SJCRH30 (cell line): Measurements from ENCODE around the gene MATN3. TPM values are rescaled to one million over a fixed set of nuclear protein-coding genes. Genes with fewer than 3 reads are reported as not detected.

Source experiments
- DNase-seq, 2 experiments: peaks; one replicate each; pipeline ENCODE4 v3.0.0-alpha.2; 2015 to 2020
- H3K27ac ChIP-seq: fragments of 250-450 bp; sonication (Bioruptor Pico); 2 replicates; pipeline ENCODE4 v1.5.1; 2020; ENCODE audit warnings: mild to moderate bottlenecking, moderate library complexity
- H3K27me3 ChIP-seq: fragments of 250-450 bp; sonication (Bioruptor Pico); 2 replicates; pipeline ENCODE4 v1.5.1; 2020; ENCODE audit warnings: mild to moderate bottlenecking, moderate library complexity
- H3K36me3 ChIP-seq: fragments of 250-450 bp; sonication (Bioruptor Pico); 2 replicates; pipeline ENCODE4 v1.5.1; 2020; ENCODE audit warnings: mild to moderate bottlenecking, moderate library complexity
- H3K4me1 ChIP-seq: fragments of 250-450 bp; sonication (Bioruptor Pico); 2 replicates; pipeline ENCODE4 v1.5.1; 2020; ENCODE audit warnings: mild to moderate bottlenecking, moderate library complexity
- H3K4me3 ChIP-seq: fragments of 250-450 bp; sonication (Bioruptor Pico); 2 replicates; pipeline ENCODE4 v1.5.1; 2020; ENCODE audit warnings: mild to moderate bottlenecking, moderate library complexity
- H3K9me3 ChIP-seq: fragments of 250-450 bp; sonication (Bioruptor Pico); replicated peaks from 2 replicates; pipeline ENCODE4 v1.5.1; 2020; ENCODE audit warnings: mild to moderate bottlenecking, moderate library complexity
- total RNA-seq: library from RNA; depleted of rRNA; stranded (reverse); fragments of >200 nt; shearing (Covaris generic); gene quantifications from 2 replicates; pipeline ENCODE4 v1.2.3, GENCODE V29; 2014

MATN3 gene
- total RNA-seq, 1 experiment from 2014 or later: 0.40 TPM

GRCh38 chr2:20001361-20001863, 11.1 kb downstream of the MATN3 start:
- no peaks in the 10 kb centered on the region for H3K9me3 ChIP-seq
- H3K27ac ChIP-seq: no peak overlapping the region
- no peaks in the 10 kb centered on the region; the same call in 1 of the 2 replicates for H3K27me3 ChIP-seq
- no peak for DNase-seq
- H3K4me3 ChIP-seq: no peak overlapping the region
- H3K36me3 ChIP-seq: no peaks in the 10 kb centered on the region
- peaks cover 3% of the 10 kb centered on the region for H3K4me1 ChIP-seq

DNA sequence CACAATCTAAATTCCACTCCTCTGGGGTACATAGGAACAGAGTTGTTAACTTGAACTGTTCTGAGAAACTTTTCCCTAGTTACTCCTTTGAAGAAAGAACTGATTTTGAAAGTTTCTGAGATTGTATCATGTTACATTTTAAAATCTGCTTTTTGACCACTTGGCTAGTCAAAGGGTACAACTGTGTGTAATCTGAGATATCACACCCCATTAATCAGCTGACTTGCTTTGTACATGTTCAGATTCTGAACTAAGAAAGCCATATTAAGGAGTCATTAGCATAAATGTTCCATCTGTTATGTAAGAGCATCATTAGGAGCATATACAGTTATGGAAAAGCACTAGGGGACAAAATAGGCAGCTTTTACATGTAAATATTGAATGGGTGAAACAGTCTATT, 18.7 kb downstream of the MATN3 start:
- no peaks in the 10 kb centered on the region for H3K36me3 ChIP-seq
- no peak for DNase-seq
- no peak overlapping the region for H3K27ac ChIP-seq
- H3K27me3 ChIP-seq: no peaks in the 10 kb centered on the region
- H3K4me3 ChIP-seq: no peak overlapping the region
- H3K9me3 ChIP-seq: no peaks in the 10 kb centered on the region
- H3K4me1 ChIP-seq: peaks cover 1% of the 10 kb centered on the region; the same call in 1 of the 2 replicates

DNA sequence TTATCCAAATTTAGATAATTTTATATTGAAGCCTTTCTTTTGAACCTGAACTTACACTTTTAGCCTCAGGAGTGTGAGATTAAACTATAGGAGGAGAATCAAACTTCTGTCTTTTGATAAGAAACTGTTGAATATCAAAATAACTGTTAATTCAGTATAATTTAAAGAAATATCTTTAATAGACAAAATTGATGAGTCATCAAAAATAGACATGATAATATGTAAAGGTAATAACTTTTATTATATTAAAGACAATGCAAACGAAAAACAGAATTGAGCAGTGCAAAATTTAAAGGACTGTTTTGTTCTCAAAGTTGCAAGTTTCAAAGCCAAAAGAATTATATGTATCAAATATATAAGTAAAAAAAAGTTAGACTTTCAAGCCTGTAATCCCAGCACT, 20.6 kb downstream of the MATN3 start:
- Histone ChIP-seq H3K4me1 (peaks cover 5% of the 10 kb centered on the region; the same call in 1 of the 2 replicates), H3K27ac (no peak overlapping the region), H3K36me3 (no peaks in the 10 kb centered on the region), H3K9me3 (no peaks in the 10 kb centered on the region), H3K27me3 (no peaks in the 10 kb centered on the region), H3K4me3 (no peak overlapping the region)
- DNase-seq: no peak

DNA sequence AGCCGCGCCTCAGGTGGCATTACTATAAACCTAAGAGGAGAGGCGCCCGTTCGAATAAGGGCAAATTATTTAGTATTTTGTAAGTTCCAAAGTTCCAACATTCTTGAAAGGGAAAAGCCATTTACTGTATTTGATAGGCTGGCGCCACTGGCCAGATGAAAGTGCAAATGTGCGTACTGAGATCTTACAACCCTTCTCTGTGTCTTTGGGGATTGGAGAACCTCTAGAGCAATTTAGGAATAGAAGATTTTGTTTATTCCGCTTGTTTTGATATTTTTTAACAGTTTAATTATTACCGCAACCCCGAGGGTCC, 22.1 kb downstream of the MATN3 start:
- DNase-seq: no peak
- H3K27me3 ChIP-seq: no peaks in the 10 kb centered on the region
- peak overlapping the region; percentile 85 for H3K4me3 ChIP-seq
- no peaks in the 10 kb centered on the region for H3K36me3 ChIP-seq
- no peak overlapping the region; the same call in 1 of the 2 replicates for H3K27ac ChIP-seq
- no peaks in the 10 kb centered on the region for H3K9me3 ChIP-seq
- peaks cover 5% of the 10 kb centered on the region; the same call in 1 of the 2 replicates for H3K4me1 ChIP-seq

GRCh38 chr2:19989667-19990415, 22.6 kb downstream of the MATN3 start, which contains the start of gene WDR35:
WDR35 (minus strand) TSS chr2:19990105; CDS start chr2:19990015, 90 bp downstream.
- Histone ChIP-seq H3K36me3 (no peaks in the 10 kb centered on the region), H3K4me1 (peaks cover 5% of the 10 kb centered on the region; the same call in 1 of the 2 replicates), H3K27me3 (no peaks in the 10 kb centered on the region), H3K27ac (peak within 1 kb of the TSS; percentile 13; the same call in 1 of the 2 replicates), H3K4me3 (peak within 1 kb of the TSS; percentile 85), H3K9me3 (no peaks in the 10 kb centered on the region)
- DNase-seq: peak; percentile 92 to 94

GRCh38 chr2:19989342-19989666, 23.2 kb downstream of the MATN3 start:
- Histone ChIP-seq H3K36me3 (no peaks in the 10 kb centered on the region), H3K4me3 (peak overlapping the region; percentile 85), H3K27ac (peak overlapping the region; percentile 13; the same call in 1 of the 2 replicates), H3K9me3 (no peaks in the 10 kb centered on the region), H3K27me3 (no peaks in the 10 kb centered on the region), H3K4me1 (peaks cover 5% of the 10 kb centered on the region; the same call in 1 of the 2 replicates)
- no peak for DNase-seq

- H3K27me3 ChIP-seq: no peaks in the 10 kb centered on the region
- peak overlapping the region; percentile 85 for H3K4me3 ChIP-seq
- H3K9me3 ChIP-seq: no peaks in the 10 kb centered on the region
- no peak for DNase-seq
- peaks cover 5% of the 10 kb centered on the region; the same call in 1 of the 2 replicates for H3K4me1 ChIP-seq
- H3K27ac ChIP-seq: no peak overlapping the region
- no peaks in the 10 kb centered on the region for H3K36me3 ChIP-seq
Observed at GRCh38 chr2:19988600-19988999, 23.9 kb downstream of the MATN3 start.

- Histone ChIP-seq H3K36me3 (no peaks in the 10 kb centered on the region), H3K4me3 (no peak overlapping the region), H3K27me3 (no peaks in the 10 kb centered on the region), H3K4me1 (peaks cover 5% of the 10 kb centered on the region; the same call in 1 of the 2 replicates), H3K9me3 (no peaks in the 10 kb centered on the region), H3K27ac (no peak overlapping the region)
- DNase-seq: no peak
Observed at GRCh38 chr2:19987936-19988335, 24.5 kb downstream of the MATN3 start.

- DNase-seq: no peak
- no peak overlapping the region for H3K4me3 ChIP-seq
- peaks cover 18% of the 10 kb centered on the region for H3K36me3 ChIP-seq
- H3K4me1 ChIP-seq: no peaks in the 10 kb centered on the region
- H3K27ac ChIP-seq: no peak overlapping the region
- H3K27me3 ChIP-seq: no peaks in the 10 kb centered on the region
- no peaks in the 10 kb centered on the region for H3K9me3 ChIP-seq
Observed at GRCh38 chr2:19982268-19982667, 30.2 kb downstream of the MATN3 start.

GRCh38 chr2:19979932-19980331, 32.5 kb downstream of the MATN3 start:
- DNase-seq: no peak
- Histone ChIP-seq H3K36me3 (peaks cover 26% of the 10 kb centered on the region), H3K9me3 (no peaks in the 10 kb centered on the region), H3K4me3 (no peak overlapping the region), H3K27ac (no peak overlapping the region), H3K4me1 (no peaks in the 10 kb centered on the region), H3K27me3 (no peaks in the 10 kb centered on the region)

GRCh38 chr2:19973466-19973865, 39.0 kb downstream of the MATN3 start:
- peaks cover 32% of the 10 kb centered on the region for H3K36me3 ChIP-seq

DNA sequence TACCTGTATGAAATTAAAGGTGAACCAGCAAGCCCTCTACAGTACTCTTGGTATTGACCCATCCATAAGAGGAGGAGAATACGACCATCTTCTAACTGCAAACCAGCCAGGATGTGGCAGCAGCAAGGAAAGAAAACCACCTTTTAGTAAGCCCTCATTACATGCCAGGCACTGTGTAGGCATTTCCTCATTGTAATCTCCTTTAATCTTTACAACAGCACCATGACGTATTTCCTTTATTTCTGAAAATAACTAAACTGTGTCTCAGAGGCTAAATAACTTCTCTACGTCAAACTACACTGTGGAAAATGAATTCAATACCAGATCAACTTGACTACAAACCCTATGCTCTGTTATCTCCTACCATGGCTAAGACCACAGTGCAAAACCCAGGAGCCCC, 40.8 kb downstream of the MATN3 start:
- Histone ChIP-seq H3K27ac (no peak overlapping the region), H3K4me1 (no peaks in the 10 kb centered on the region), H3K9me3 (no peaks in the 10 kb centered on the region), H3K36me3 (peaks cover 27% of the 10 kb centered on the region), H3K27me3 (no peaks in the 10 kb centered on the region), H3K4me3 (no peak overlapping the region)
- no peak for DNase-seq

More at GRCh38 chr2:19973466-19973865, 39.0 kb downstream of the MATN3 start:
- no peak overlapping the region for H3K27ac ChIP-seq
- no peaks in the 10 kb centered on the region for H3K27me3 ChIP-seq
- H3K4me3 ChIP-seq: no peak overlapping the region
- no peaks in the 10 kb centered on the region for H3K4me1 ChIP-seq
- DNase-seq: no peak
- H3K9me3 ChIP-seq: no peaks in the 10 kb centered on the region

DNA sequence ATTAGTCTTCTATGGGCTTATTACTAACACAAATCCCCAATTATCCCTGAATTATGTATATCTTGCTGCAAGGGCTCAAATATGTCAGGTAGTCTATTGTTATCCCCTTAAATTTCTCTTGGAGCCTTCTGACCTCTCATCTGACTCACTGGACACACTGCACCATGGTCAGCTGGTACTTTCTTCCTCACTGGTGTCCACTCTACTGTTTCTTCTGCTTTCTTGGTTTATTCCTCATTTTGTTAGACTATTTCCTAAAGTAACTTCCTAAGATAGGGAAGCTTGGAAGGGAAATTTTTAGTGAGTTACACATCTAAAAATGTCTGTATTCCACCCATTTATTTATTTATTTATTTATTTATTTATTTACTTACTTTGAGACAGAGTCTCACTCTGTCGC, 49.1 kb downstream of the MATN3 start:
- H3K4me3 ChIP-seq: no peak overlapping the region
- no peaks in the 10 kb centered on the region for H3K27me3 ChIP-seq
- H3K36me3 ChIP-seq: peaks cover 20% of the 10 kb centered on the region
- no peak overlapping the region for H3K27ac ChIP-seq
- no peaks in the 10 kb centered on the region for H3K4me1 ChIP-seq
- no peaks in the 10 kb centered on the region for H3K9me3 ChIP-seq
- DNase-seq: no peak

DNA sequence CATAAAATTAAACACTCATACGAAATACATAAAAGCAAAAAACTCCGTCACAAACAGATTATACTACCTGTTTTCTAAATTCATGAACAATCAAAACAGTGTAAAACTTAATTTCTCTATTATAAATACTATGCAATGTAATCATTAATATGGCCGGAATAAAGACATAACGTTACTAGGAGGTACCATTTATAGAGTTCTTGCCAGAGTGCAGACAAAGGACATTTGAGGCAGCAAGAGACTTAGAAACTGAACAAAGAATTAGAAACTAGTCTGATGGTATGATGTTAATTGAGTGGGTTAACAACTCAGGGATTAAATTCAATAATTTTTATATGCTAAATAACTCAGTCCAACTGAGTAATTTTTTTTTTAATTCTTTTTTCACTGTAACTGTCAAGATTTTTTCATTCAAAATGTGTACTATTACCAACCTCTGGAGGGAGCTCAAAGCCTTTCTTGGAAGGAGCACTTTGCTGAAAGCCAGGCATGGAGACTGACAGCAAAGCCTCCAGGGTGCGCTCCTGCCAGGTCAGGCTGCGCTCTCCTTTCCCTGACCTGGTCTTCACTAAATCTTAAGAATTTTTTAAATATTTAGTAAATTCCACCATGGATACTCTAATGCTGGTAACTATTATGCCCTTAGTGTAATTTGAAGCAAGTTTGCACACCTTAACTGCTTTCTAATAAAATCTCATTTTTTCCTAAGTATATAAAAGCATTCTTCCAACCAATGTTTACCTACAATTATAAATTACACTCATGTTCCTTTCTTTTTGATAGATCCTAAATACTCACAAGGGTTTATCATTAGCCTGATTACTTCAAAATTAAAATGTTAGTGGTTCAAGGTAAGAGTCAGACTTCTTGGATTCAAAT, 56.7 kb downstream of the MATN3 start:
- H3K27me3 ChIP-seq: no peaks in the 10 kb centered on the region
- no peak overlapping the region for H3K27ac ChIP-seq
- H3K4me1 ChIP-seq: no peaks in the 10 kb centered on the region
- peak; percentile 63 to 81 for DNase-seq
- no peaks in the 10 kb centered on the region; the same call in 1 of the 2 replicates for H3K36me3 ChIP-seq
- H3K9me3 ChIP-seq: no peaks in the 10 kb centered on the region
- H3K4me3 ChIP-seq: no peak overlapping the region

- peaks cover 19% of the 10 kb centered on the region for H3K36me3 ChIP-seq
- no peaks in the 10 kb centered on the region for H3K27me3 ChIP-seq
- no peak overlapping the region for H3K27ac ChIP-seq
- no peak overlapping the region for H3K4me3 ChIP-seq
- H3K4me1 ChIP-seq: no peaks in the 10 kb centered on the region; the same call in 1 of the 2 replicates
- no peak for DNase-seq
- H3K9me3 ChIP-seq: no peaks in the 10 kb centered on the region
Observed at GRCh38 chr2:19949071-19949470, 63.4 kb downstream of the MATN3 start.
